Endothelial cell of umbilical vein (primary cell): ENCODE results near the gene KY. TPM values are rescaled to one million over a fixed set of nuclear protein-coding genes. Genes with fewer than 3 reads are reported as not detected.

Experiments
- BruUV-seq: library from RNA; stranded (reverse); fragments of 400-500 nt; replicated peaks from 2 replicates; lab custom pipeline; 2021; lab: Mats Ljungman, UMichigan
- CTCF ChIA-PET: fragments of 300-600, 350-600 bp; sonication (Branson Sonifier 250); formaldehyde crosslinking; loops from one replicate; lab custom pipeline; 2021; ENCODE audit warnings: antibody characterized with exemption, inconsistent platforms; lab: Charles Lee
- POLR2A ChIA-PET: fragments of 300-600, 350-600 bp; sonication (Branson Sonifier 250); formaldehyde crosslinking; loops from one replicate; lab custom pipeline; 2021; ENCODE audit warnings: antibody characterized with exemption, inconsistent platforms; lab: Charles Lee
- DNase-seq: peaks from one replicate; pipeline ENCODE4 v3.0.0-alpha.2; 2011; ENCODE audit warnings: low read depth, low spot score
- FAIRE-seq: peaks from 2 replicates; lab custom pipeline; 2011; peaks lifted over from hg19 to GRCh38; lab: Jason Lieb, UNC
- H2AFZ ChIP-seq: 2 replicates; pipeline ENCODE4 v1.6.0; 2012; ENCODE audit warnings: low read depth, low read length, control low read depth, inconsistent platforms
- H3K27ac ChIP-seq: 2 replicates; pipeline ENCODE4 v1.5.1; 2011; ENCODE audit warnings: low read depth, mild to moderate bottlenecking, control low read depth, low read length, moderate library complexity; ENCODE audit not compliant: insufficient read depth
- H3K27me3 ChIP-seq, 2 experiments: 2 replicates each; pipeline versions ENCODE4 v1.6.0 to v1.6.1; 2011; ENCODE audit warnings: low read length in 2 of 2, mixed read lengths in 1 of 2; ENCODE audit not compliant: control insufficient read depth in 2 of 2, insufficient read depth in 2 of 2
- H3K36me3 ChIP-seq, 2 experiments: 2 replicates in 1 of 2; 3 replicates in 1 of 2; pipeline ENCODE4 v1.5.1; 2011; ENCODE audit warnings: low read length in 2 of 2, mild to moderate bottlenecking in 1 of 2, moderate library complexity in 1 of 2; ENCODE audit not compliant: control insufficient read depth in 2 of 2, insufficient read depth in 2 of 2; ENCODE audit errors: extremely low read depth in 1 of 2
- H3K4me1 ChIP-seq: 3 replicates; pipeline ENCODE4 v1.5.1; 2011; ENCODE audit warnings: mild to moderate bottlenecking, low read length; ENCODE audit not compliant: control insufficient read depth, insufficient read depth; ENCODE audit errors: extremely low read depth
- H3K4me2 ChIP-seq: 2 replicates; pipeline ENCODE4 v1.6.1; 2011; ENCODE audit warnings: low read length, control low read depth, mixed read lengths; ENCODE audit not compliant: insufficient read depth
- H3K4me3 ChIP-seq, 3 experiments: fragments of 200-600 bp in 1 of 3; sonication (generic), shearing (Covaris generic) in 1 of 3; replicated peaks in 1 of 3; 2 replicates each; pipeline ENCODE4 v1.5.1; 2011 to 2016; ENCODE audit warnings: control low read depth in 3 of 3, low read length in 3 of 3, mild to moderate bottlenecking in 2 of 3, inconsistent platforms in 1 of 3, low read depth in 1 of 3, moderate library complexity in 1 of 3; ENCODE audit not compliant: insufficient read depth in 1 of 3
- H3K79me2 ChIP-seq: 2 replicates; pipeline ENCODE4 v1.6.0; 2012; ENCODE audit warnings: low read length, inconsistent platforms; ENCODE audit not compliant: control insufficient read depth, insufficient read depth
- H3K9ac ChIP-seq: replicated peaks from 2 replicates; pipeline ENCODE3; 2011; ENCODE audit warnings: low read length, control low read depth; ENCODE audit not compliant: insufficient read depth; ENCODE audit errors: extremely low read depth
- H3K9me1 ChIP-seq: replicated peaks from 3 replicates; pipeline ENCODE4 v1.6.0; 2011; ENCODE audit warnings: mild to moderate bottlenecking, low read length; ENCODE audit not compliant: control insufficient read depth, insufficient read depth; ENCODE audit errors: extremely low read depth
- H3K9me3 ChIP-seq: replicated peaks from 2 replicates; pipeline ENCODE4 v1.5.1; 2012; ENCODE audit warnings: low read length, inconsistent platforms; ENCODE audit not compliant: control insufficient read depth, insufficient read depth
- H4K20me1 ChIP-seq: replicated peaks from 2 replicates; pipeline ENCODE3; 2011; ENCODE audit warnings: mild to moderate bottlenecking, low read length; ENCODE audit not compliant: control insufficient read depth, insufficient read depth; ENCODE audit errors: extremely low read depth
- CTCF ChIP-seq, 2 donors: IDR thresholded peaks; 1 replicate in 1 of 2; 2 replicates in 1 of 2; pipeline ENCODE4 v1.5.1; 2011; ENCODE audit warnings: low read length in 2 of 2, mild to moderate bottlenecking in 2 of 2, moderate library complexity in 2 of 2, control low read depth in 1 of 2, inconsistent platforms in 1 of 2, low read depth in 1 of 2; ENCODE audit not compliant: insufficient read depth in 1 of 2; ENCODE audit errors: extremely low read depth in 1 of 2
- EZH2 ChIP-seq: IDR thresholded peaks from 2 replicates; pipeline ENCODE4 v1.6.1; 2012; ENCODE audit warnings: borderline replicate concordance, low read depth, mild to moderate bottlenecking, moderate library complexity, low read length, inconsistent platforms; ENCODE audit not compliant: severe bottlenecking
- FOS ChIP-seq: IDR thresholded peaks from 2 replicates; pipeline ENCODE4 v1.6.1; 2011; ENCODE audit warnings: mild to moderate bottlenecking, low read length, moderate library complexity, borderline replicate concordance; ENCODE audit not compliant: insufficient read depth
- GATA2 ChIP-seq: IDR thresholded peaks from 2 replicates; pipeline ENCODE4 v1.7.0; 2011; ENCODE audit warnings: low read depth, mild to moderate bottlenecking, moderate library complexity, mixed read lengths, low read length; ENCODE audit not compliant: insufficient read length, insufficient read depth
- JUN ChIP-seq: IDR thresholded peaks from 2 replicates; pipeline ENCODE4 v1.6.1; 2011; ENCODE audit warnings: borderline replicate concordance, low read depth; ENCODE audit not compliant: insufficient read length, insufficient read depth
- MAX ChIP-seq: IDR thresholded peaks from 2 replicates; pipeline ENCODE4 v1.6.1; 2011; ENCODE audit not compliant: insufficient read depth, insufficient read length
- MYC ChIP-seq: IDR thresholded peaks from one replicate; pipeline ENCODE4 v1.6.1; 2011; ENCODE audit warnings: mild to moderate bottlenecking, low read depth, low read length
- POLR2A ChIP-seq: IDR thresholded peaks from 2 replicates; pipeline ENCODE4 v1.6.1; 2012; ENCODE audit warnings: low read depth, mild to moderate bottlenecking, control low read depth, low read length
- POLR2AphosphoS5 ChIP-seq: IDR thresholded peaks from 2 replicates; pipeline ENCODE4 v1.6.1; 2012; ENCODE audit warnings: low read depth, mild to moderate bottlenecking, control low read depth, low read length, moderate library complexity; ENCODE audit not compliant: insufficient read depth
- dilution Hi-C: fragments of 300-500 bp; cut with MboI; formaldehyde crosslinking; loops from one replicate; pipeline ENCODE4 v1.15.0; 2019; ENCODE audit warnings: low sequenced_read_pairs; ENCODE audit not compliant: extremely low pct_ligation_motif_present
- intact Hi-C: fragments of 100-400 bp; cut with micrococcal nuclease; formaldehyde crosslinking; loops from one replicate; pipeline ENCODE4 v1.10.0; 2022
- polyA plus RNA-seq, 4 experiments: library from polyadenylated mRNA; depleted of rRNA in 3 of 4; stranded (reverse) in 3 of 4; unstranded in 1 of 4; fragments of >200 nt; gene quantifications; 2 replicates each; pipeline versions ENCODE4 v1.2.1 to v1.2.3, GENCODE V29; 2011 to 2012; ENCODE audit warnings: missing spikeins in 1 of 4
- total RNA-seq: library from RNA; stranded (reverse); gene quantifications from 2 replicates; pipeline ENCODE4 v1.2.3, GENCODE V29; 2021

KY gene
- total and polyA plus RNA-seq, 2 donors (not counting 3 experiments of a cell fraction or from before 2014, with no cell fraction given), result not detected

- no peak overlapping the region for H2AFZ ChIP-seq
- intact Hi-C loops, result no loop called here
- no TSS peak for BruUV-seq
- dilution Hi-C loops, result no loop called here
- no peak overlapping the region for H3K27ac ChIP-seq
- H3K9me3 ChIP-seq, result no peaks in the 10 kb centered on the region
- no peaks in the 10 kb centered on the region for H4K20me1 ChIP-seq
- no peaks in the 10 kb centered on the region for H3K36me3 ChIP-seq
- no peak overlapping the region for H3K4me3 ChIP-seq
- H3K4me2 ChIP-seq, result no peak overlapping the region
- no peaks in the 10 kb centered on the region for H3K4me1 ChIP-seq
- H3K79me2 ChIP-seq, result no peaks in the 10 kb centered on the region
- ChIA-PET CTCF (interaction anchor here (1.2 kb wide), 1 partner anchor 71 kb away, joined by 3 read pairs; no protein-coding TSS in a partner anchor), POLR2A (no interaction called here)
- H3K27me3 ChIP-seq, result no peaks in the 10 kb centered on the region
- H3K9ac ChIP-seq, result no peak overlapping the region
- DNase-seq, result no peak
- FAIRE-seq, result no peak
- H3K9me1 ChIP-seq, result no peaks in the 10 kb centered on the region
- TF ChIP-seq MYC, result no peak
- no peak for TF ChIP-seq CTCF (IDR thresholded peaks at IDR 0.05; ENCODE audit: extremely low read depth in 1 of 2, insufficient read depth in 1 of 2, low read depth in 1 of 2, low read length in 2 of 2)
- no peak for TF ChIP-seq EZH2
- TF ChIP-seq POLR2A, result no peak
- TF ChIP-seq GATA2, result no peak
- TF ChIP-seq JUN, result no peak
- no peak for TF ChIP-seq FOS
- no peak for TF ChIP-seq POLR2AphosphoS5
- TF ChIP-seq MAX, result no peak
These were observed 21.7 kb upstream of the KY start for GRCh38 chr3:134672571-134672970.
